NK-92 treated with Interleukin-12 subunit alpha and Interleukin-12 subunit beta, amount 100 ng/mL, for 24 hours (cell line): Measurements from ENCODE around the gene TMEM8B.
A peak's percentile ranks its signal among the peaks of the same experiment; 100 is the strongest.

Experiments
- DNase-seq: peaks from one replicate; lab custom pipeline; 2025; lab: John Stamatoyannopoulos, UW

The TMEM8B gene

GRCh38 chr9:35811381-35812024, 17.5 kb upstream of the TMEM8B start:
- DNase-seq: no peak

DNA sequence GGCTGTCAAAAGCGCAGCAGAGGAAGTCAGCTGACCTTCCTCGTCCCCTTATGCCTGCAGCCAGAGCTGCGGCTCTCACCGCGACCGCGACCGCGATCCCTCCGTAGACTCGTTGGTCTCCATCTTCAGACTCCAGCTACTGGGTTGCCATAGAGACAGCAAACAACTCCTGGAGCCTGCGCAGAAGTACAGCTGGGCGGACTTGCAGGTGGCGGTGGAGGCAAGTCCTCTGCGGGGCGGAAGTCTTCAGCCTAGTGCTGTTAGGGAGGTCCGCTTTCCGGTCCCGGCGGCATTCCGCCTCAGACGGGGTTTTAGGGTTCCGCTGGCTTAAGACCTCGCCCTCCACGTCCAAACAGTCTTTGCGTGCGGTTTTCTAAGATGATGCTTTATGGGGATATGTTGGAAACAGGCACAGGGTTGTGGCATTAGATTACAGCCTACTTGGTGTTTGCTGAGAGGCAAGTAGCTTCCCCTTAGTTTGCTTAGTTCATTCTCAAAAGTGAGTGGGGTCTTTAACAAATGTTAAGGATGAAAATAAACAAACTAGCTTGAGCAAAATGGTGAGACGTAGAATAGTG, 16.9 kb upstream of the TMEM8B start, which contains the start of gene SPAG8:
Gene SPAG8, minus strand, starts transcription at position 238 of the 578 bp plus-strand sequence. Its CDS starts 115 bp downstream, at position 123.
- peak; percentile 97 for DNase-seq

- DNase-seq: no peak
Measured at GRCh38 chr9:35813434-35814105, 15.5 kb upstream of the TMEM8B start.

DNA sequence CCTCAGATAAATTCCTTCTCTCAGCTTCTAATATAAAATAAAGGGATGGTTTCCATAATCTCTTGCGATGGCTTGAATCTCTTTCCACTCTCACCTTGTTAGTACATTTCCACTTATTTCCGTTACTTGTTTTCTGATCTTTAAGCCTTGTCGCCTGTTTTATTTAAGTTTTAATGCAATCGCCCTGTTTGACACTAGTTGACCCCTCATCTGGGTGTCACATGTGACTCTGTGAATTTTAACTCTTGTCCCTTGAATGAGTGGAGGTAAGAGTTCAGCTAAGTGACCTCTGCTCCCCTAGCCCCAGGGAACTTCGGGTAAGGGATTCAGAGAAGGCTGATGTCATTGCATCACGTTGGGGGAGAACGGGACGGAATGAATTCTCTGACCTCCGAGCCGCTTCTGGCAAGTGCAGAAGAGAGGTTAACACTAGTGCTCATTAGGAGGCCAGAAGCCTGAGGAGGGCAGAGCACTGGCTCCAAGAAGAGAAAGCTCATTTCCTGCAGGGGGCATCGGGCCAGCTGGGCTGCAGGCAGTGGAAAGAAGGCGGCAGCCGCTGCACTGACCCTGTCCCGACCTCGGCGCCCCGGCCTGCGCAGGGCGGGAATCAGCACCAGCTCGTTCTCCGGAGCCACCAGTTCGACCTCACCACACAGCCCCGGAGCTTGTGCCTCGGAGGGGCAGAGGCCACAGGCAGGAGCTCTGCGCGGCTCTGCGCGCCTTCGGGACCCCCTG, 14.8 kb upstream of the TMEM8B start:
- peak; percentile 62 for DNase-seq

- DNase-seq: peak; percentile 98
Measured at GRCh38 chr9:35814841-35815543, 14.0 kb upstream of the TMEM8B start, which contains the start of gene HINT2. Gene HINT2, minus strand, starts transcription at chr9:35815042. Its CDS starts 63 bp downstream, at chr9:35814979.

GRCh38 chr9:35816708-35817107, 12.3 kb upstream of the TMEM8B start:
- no peak for DNase-seq

DNA sequence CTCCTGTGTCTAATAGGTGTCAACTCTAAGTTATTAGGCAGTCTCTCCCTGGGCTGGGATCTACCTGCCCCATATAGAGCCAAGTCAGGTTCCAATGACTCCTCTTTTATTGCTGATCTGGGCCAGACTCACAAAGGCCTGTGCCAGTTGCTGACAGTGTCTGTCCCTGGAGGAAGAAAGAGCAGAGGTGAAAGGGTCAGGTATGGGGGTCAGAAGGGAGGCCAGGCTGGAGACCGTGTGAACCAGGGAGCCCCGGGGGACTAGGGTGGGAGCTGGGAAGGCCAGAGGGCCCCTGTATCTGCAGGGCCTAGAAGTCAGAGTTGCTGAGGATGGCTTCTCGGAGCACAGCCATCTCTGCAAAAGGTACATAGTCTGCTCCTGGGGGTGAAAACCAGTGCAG, 10.7 kb upstream of the TMEM8B start:
- no peak for DNase-seq

GRCh38 chr9:35820076-35820475, 9.0 kb upstream of the TMEM8B start:
- DNase-seq: no peak

DNA sequence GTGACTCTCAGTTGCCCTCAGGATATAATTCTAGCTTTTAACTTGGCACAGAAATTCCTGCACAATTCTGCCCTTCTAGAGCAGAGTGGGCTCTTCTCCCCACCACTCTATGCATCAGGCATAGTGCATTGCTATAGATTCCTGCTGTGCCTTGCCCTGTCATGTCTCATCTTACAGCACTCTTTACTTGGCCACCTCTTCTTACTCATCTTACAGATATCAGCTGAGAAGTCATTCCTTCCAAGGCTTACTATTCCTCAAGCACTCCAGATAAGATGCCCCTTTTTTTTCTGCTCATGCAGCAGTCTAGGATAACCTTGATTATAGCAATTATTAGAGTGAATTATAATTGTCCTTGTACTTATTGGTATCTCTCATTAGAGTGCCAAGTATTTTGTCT, 6.1 kb upstream of the TMEM8B start:
- DNase-seq: no peak

GRCh38 chr9:35826071-35826701, 2.8 kb upstream of the TMEM8B start:
- no peak for DNase-seq

GRCh38 chr9:35827486-35827885, 1.5 kb upstream of the TMEM8B start:
- no peak for DNase-seq

DNA sequence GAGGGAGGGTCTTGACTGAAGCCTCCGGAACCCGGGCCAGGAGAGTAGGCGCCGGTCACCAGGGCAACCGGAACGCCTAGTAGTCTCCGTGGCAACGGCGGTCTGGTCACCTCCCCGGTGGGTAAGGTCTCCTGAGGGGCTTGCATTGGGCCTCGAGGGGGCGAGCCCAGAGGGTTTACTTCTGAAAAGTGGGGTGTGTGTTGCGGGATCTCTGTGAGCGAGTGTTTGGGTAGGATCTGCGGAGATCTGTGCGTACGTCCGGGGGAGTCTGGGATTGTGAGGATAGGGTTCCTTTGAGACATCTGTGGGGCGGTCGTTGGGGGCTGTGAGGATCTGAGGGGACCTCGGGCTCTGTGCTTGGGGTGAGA, 328 bp upstream of the TMEM8B start, which contains the start of gene FAM221B:
Gene FAM221B, minus strand, starts transcription at position 17 of the 368 bp plus-strand sequence. CDS start 2,571 bp downstream, outside the sequence.
- no peak for DNase-seq

DNA sequence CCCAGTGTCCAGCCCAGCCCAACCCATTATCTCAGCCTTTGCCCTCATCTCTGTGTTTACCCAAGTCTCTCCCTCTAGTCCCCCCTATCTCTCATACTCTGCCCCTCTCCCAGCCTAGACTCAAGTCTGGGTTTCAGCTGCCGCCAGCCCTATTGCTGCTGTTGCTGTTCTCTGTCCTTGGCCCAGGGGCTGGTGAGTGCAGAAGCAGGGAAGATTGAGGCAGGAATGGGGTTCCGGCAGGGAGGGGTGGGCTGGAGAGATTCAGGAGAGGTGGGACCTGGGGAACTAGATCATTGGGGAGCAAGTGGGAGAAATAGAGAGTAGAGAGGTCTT, 702 bp downstream of the TMEM8B start:
- DNase-seq: no peak

- DNase-seq: no peak
Measured at GRCh38 chr9:35831040-35831439, 2.0 kb downstream of the TMEM8B start.

- no peak for DNase-seq
Measured at GRCh38 chr9:35832814-35833213, 3.8 kb downstream of the TMEM8B start.

DNA sequence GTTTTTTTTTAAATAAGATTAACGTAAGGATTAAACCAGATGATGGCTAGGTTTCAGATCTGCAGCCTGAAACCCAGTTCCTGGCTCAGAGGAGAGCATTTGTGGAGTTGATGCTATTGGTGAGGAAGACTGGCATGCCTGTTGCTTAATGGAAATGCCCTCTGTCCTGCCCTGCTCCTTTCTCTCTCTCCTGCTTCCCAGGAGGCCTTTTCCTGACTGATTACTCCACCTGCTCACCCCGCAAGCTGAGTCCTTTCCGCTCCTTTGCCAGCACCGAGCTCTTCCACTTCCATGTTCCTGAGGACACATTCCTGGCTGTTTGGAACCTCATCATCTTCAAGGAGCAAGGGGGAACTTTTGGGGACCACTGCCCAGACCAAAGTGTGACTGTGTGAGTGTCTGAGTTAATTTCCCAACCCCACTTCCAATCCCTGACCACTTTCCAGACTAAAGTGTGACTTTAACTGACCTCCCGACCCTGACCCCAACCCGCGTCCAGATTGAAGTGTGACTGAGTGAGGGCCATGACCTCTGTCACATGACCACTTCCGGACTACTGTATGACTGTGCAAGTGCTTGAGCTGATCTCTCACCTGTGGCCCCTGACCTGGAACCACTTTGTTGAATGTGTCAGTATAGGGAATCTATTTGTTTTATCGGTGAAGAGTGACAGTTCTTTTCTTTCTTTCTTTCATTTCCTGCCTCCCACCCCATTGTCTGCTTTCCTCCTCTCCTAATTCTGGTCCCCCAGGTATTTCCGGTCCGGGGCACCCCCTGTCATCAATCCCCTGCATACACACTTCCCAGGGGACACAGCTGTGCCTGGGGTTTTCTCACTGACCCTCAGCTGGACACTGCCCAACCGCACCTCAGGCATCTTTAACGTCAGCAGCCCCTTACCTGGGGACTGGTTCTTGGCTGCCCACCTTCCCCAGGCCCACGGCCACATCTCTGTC, 5.5 kb downstream of the TMEM8B start:
- no peak for DNase-seq

- DNase-seq: no peak
Measured at GRCh38 chr9:35835216-35835632, 6.2 kb downstream of the TMEM8B start.

- no peak for DNase-seq
Measured at GRCh38 chr9:35835766-35836165, 6.7 kb downstream of the TMEM8B start.

DNA sequence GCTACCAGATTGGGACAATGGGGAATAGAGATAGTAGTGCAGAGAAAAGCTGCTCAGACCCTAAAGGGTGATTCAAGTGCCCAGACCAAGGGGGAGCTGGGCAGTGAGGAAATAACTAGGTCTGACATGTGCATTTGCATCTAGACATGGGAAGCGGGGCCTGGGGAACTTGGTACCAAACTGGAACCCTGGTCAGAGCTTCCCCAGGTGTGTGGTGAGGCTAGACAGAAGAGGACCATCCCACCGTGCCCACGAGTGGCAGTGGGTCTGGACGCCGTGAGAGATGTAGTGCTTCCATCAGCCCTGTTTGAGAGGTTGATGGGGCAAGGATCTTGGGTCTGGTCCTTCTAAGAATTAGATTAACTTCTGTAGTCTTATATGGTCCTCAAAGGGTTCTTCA, 7.6 kb downstream of the TMEM8B start:
- no peak for DNase-seq

GRCh38 chr9:35839926-35840325, 10.9 kb downstream of the TMEM8B start:
- no peak for DNase-seq
